WTC11 (cell line): ENCODE results near the gene AIFM2. TPM values are rescaled to one million over a fixed set of nuclear protein-coding genes. Genes with fewer than 3 reads are reported as not detected.

ENCODE experiments used
- ATAC-seq: fragments of 200-7000 bp; cut with Tn5 transposase; 2 replicates; pipeline ENCODE4 v1.10.0; 2021; ENCODE audit warnings: mild to moderate bottlenecking, moderate library complexity
- CTCF ChIA-PET: fragments of 300-600 bp; sonication (Branson Sonifier 250); formaldehyde crosslinking; loops from one replicate; lab custom pipeline; 2021; ENCODE audit warnings: antibody characterized with exemption; lab: Charles Lee
- POLR2A ChIA-PET: fragments of 350-600 bp; sonication (Branson Sonifier 250); formaldehyde crosslinking; loops from one replicate; lab custom pipeline; 2021; ENCODE audit warnings: antibody characterized with exemption; lab: Charles Lee
- DNase-seq: peaks from one replicate; pipeline ENCODE4 v3.0.0; 2021; ENCODE audit warnings: low spot score
- H3K27ac Mint-ChIP-seq: 2 replicates; pipeline ENCODE4 v1.8.0; 2021; ENCODE audit warnings: mixed read lengths
- H3K27me3 Mint-ChIP-seq: 2 replicates; pipeline ENCODE4 v1.8.0; 2021; ENCODE audit warnings: low read depth, mild to moderate bottlenecking, moderate library complexity, mixed read lengths
- H3K36me3 Mint-ChIP-seq: 2 replicates; pipeline ENCODE4 v1.8.0; 2021; ENCODE audit warnings: mixed read lengths
- H3K4me1 Mint-ChIP-seq: 2 replicates; pipeline ENCODE4 v1.8.0; 2022; ENCODE audit warnings: mixed read lengths
- H3K4me3 Mint-ChIP-seq: 2 replicates; pipeline ENCODE4 v1.8.0; 2021; ENCODE audit warnings: mild to moderate bottlenecking, moderate library complexity, mixed read lengths
- H3K9me3 Mint-ChIP-seq: 2 replicates; pipeline ENCODE4 v1.8.0; 2021; ENCODE audit warnings: mixed read lengths
- ESRRA ChIP-seq: sonication (generic); formaldehyde crosslinking; IDR thresholded peaks from 2 replicates; pipeline ENCODE4 v1.8.1; 2022; ENCODE audit warnings: mild to moderate bottlenecking, missing genetic modification reagents, borderline replicate concordance
- GABPB1 ChIP-seq: sonication (generic); formaldehyde crosslinking; IDR thresholded peaks from 2 replicates; pipeline ENCODE4 v1.8.1; 2023; ENCODE audit warnings: mild to moderate bottlenecking, missing genetic modification reagents
- IRF2 ChIP-seq: sonication (generic); formaldehyde crosslinking; IDR thresholded peaks from 2 replicates; pipeline ENCODE4 v1.8.0; 2022; ENCODE audit warnings: low read depth, missing genetic modification reagents, borderline replicate concordance
- JAZF1 ChIP-seq: fragments of 250-450 bp; sonication (Bioruptor Pico); IDR thresholded peaks from 2 replicates; pipeline ENCODE4 v1.9.0; 2021; ENCODE audit warnings: moderate library complexity, mild to moderate bottlenecking, inconsistent platforms
- JUN ChIP-seq: sonication (generic); formaldehyde crosslinking; IDR thresholded peaks from 2 replicates; pipeline ENCODE4 v1.8.0; 2023; ENCODE audit warnings: mild to moderate bottlenecking, missing genetic modification reagents
- MYBL2 ChIP-seq: sonication (generic); formaldehyde crosslinking; IDR thresholded peaks from 2 replicates; pipeline ENCODE4 v1.8.1; 2023; ENCODE audit warnings: mild to moderate bottlenecking, moderate library complexity, missing genetic modification reagents
- NFATC4 ChIP-seq: fragments of 250-450 bp; sonication (Bioruptor Pico); IDR thresholded peaks from 2 replicates; pipeline ENCODE4 v1.9.0; 2021; ENCODE audit warnings: mild to moderate bottlenecking
- NFE2L1 ChIP-seq: sonication (generic); formaldehyde crosslinking; IDR thresholded peaks from 2 replicates; pipeline ENCODE4 v1.8.1; 2023; ENCODE audit warnings: missing genetic modification reagents
- NR2C2 ChIP-seq: sonication (generic); formaldehyde crosslinking; IDR thresholded peaks from 2 replicates; pipeline ENCODE4 v1.8.0; 2022; ENCODE audit warnings: mild to moderate bottlenecking, missing genetic modification reagents
- RELA ChIP-seq: sonication (generic); formaldehyde crosslinking; IDR thresholded peaks from 2 replicates; pipeline ENCODE4 v1.8.1; 2022; ENCODE audit warnings: missing genetic modification reagents, mild to moderate bottlenecking, borderline replicate concordance
- SMAD3 ChIP-seq: sonication (generic); formaldehyde crosslinking; IDR thresholded peaks from 2 replicates; pipeline ENCODE4 v1.8.0; 2022; ENCODE audit warnings: missing genetic modification reagents, mild to moderate bottlenecking, borderline replicate concordance
- TCF7 ChIP-seq: sonication (generic); formaldehyde crosslinking; IDR thresholded peaks from 2 replicates; pipeline ENCODE4 v1.8.0; 2022; ENCODE audit warnings: mild to moderate bottlenecking, low read depth, missing genetic modification reagents, moderate library complexity
- ZNF138 ChIP-seq: sonication (generic); formaldehyde crosslinking; conservative IDR thresholded peaks from 2 replicates; pipeline ENCODE4 v1.8.1; 2022; ENCODE audit warnings: mild to moderate bottlenecking, moderate library complexity, missing genetic modification reagents
- ZNF232 ChIP-seq: sonication (generic); formaldehyde crosslinking; IDR thresholded peaks from 2 replicates; pipeline ENCODE4 v1.8.0; 2022; ENCODE audit warnings: mild to moderate bottlenecking, missing genetic modification reagents
- ZNF671 ChIP-seq: fragments of 250-450 bp; sonication (Bioruptor Pico); IDR thresholded peaks from 2 replicates; pipeline ENCODE4 v1.8.0; 2021; ENCODE audit warnings: mild to moderate bottlenecking
- total RNA-seq: library from RNA; stranded (reverse); gene quantifications from 3 replicates; pipeline ENCODE4 v1.2.3, GENCODE V29; 2021
- TF ChIP-seq, protein P1 (sequence below): fragments of 250-450 bp; sonication (Bioruptor Pico); IDR thresholded peaks from 2 replicates; pipeline ENCODE4 v1.9.0; 2021; ENCODE audit warnings: mild to moderate bottlenecking, borderline replicate concordance
- TF ChIP-seq, protein P2 (sequence below): sonication (generic); formaldehyde crosslinking; IDR thresholded peaks from 2 replicates; pipeline ENCODE4 v1.8.0; 2023; ENCODE audit warnings: missing genetic modification reagents
- TF ChIP-seq, protein P3 (sequence below): sonication (generic); formaldehyde crosslinking; IDR thresholded peaks from 2 replicates; pipeline ENCODE4 v1.8.0; 2022; ENCODE audit warnings: mild to moderate bottlenecking, missing genetic modification reagents
- TF ChIP-seq, protein P4 (sequence below): fragments of 250-450 bp; sonication (Bioruptor Pico); conservative IDR thresholded peaks from 2 replicates; pipeline ENCODE4 v1.9.0; 2021; ENCODE audit warnings: mild to moderate bottlenecking
- TF ChIP-seq, protein P5 (sequence below): sonication (generic); formaldehyde crosslinking; IDR thresholded peaks from 2 replicates; pipeline ENCODE4 v1.8.1; 2023; ENCODE audit warnings: mild to moderate bottlenecking, missing genetic modification reagents, borderline replicate concordance

Gene AIFM2
- total RNA-seq, 1 experiment from 2014 or later = 4.4 TPM

DNA sequence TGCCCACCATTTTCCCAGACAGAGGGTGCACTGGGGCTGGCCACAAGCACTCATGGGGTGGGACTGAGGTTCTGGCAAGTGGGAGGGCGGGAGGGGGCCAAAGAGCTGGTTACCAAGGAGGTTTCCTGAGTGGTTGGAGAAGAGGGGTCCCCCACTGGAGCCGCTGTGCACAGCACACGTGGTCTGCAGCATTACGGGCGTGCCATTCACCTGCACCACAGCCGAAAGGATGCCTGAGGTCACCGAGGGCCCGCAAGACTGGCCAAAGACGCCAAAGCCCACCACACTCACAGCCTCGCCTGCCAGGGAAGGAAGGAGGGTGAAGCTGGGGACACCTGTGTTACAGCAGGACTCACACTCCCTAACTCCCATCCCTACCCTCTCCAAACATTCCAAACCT is 9.9 kb upstream of the AIFM2 start (continued):
- TF ChIP-seq, protein P1, sequence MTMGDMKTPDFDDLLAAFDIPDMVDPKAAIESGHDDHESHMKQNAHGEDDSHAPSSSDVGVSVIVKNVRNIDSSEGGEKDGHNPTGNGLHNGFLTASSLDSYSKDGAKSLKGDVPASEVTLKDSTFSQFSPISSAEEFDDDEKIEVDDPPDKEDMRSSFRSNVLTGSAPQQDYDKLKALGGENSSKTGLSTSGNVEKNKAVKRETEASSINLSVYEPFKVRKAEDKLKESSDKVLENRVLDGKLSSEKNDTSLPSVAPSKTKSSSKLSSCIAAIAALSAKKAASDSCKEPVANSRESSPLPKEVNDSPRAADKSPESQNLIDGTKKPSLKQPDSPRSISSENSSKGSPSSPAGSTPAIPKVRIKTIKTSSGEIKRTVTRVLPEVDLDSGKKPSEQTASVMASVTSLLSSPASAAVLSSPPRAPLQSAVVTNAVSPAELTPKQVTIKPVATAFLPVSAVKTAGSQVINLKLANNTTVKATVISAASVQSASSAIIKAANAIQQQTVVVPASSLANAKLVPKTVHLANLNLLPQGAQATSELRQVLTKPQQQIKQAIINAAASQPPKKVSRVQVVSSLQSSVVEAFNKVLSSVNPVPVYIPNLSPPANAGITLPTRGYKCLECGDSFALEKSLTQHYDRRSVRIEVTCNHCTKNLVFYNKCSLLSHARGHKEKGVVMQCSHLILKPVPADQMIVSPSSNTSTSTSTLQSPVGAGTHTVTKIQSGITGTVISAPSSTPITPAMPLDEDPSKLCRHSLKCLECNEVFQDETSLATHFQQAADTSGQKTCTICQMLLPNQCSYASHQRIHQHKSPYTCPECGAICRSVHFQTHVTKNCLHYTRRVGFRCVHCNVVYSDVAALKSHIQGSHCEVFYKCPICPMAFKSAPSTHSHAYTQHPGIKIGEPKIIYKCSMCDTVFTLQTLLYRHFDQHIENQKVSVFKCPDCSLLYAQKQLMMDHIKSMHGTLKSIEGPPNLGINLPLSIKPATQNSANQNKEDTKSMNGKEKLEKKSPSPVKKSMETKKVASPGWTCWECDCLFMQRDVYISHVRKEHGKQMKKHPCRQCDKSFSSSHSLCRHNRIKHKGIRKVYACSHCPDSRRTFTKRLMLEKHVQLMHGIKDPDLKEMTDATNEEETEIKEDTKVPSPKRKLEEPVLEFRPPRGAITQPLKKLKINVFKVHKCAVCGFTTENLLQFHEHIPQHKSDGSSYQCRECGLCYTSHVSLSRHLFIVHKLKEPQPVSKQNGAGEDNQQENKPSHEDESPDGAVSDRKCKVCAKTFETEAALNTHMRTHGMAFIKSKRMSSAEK = no peak
- no peak for TF ChIP-seq SMAD3 (CRISPR knock-in tag)
- TF ChIP-seq RELA (CRISPR knock-in tag) = no peak
- no peak for TF ChIP-seq ZNF138 (CRISPR knock-in tag)
- no peak for TF ChIP-seq ESRRA (CRISPR knock-in tag)
- TF ChIP-seq MYBL2 (CRISPR knock-in tag) = no peak
- TF ChIP-seq, protein P2, sequence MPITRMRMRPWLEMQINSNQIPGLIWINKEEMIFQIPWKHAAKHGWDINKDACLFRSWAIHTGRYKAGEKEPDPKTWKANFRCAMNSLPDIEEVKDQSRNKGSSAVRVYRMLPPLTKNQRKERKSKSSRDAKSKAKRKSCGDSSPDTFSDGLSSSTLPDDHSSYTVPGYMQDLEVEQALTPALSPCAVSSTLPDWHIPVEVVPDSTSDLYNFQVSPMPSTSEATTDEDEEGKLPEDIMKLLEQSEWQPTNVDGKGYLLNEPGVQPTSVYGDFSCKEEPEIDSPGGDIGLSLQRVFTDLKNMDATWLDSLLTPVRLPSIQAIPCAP = no peak
- TF ChIP-seq NFE2L1 (CRISPR knock-in tag) = no peak
- TF ChIP-seq, protein P3, sequence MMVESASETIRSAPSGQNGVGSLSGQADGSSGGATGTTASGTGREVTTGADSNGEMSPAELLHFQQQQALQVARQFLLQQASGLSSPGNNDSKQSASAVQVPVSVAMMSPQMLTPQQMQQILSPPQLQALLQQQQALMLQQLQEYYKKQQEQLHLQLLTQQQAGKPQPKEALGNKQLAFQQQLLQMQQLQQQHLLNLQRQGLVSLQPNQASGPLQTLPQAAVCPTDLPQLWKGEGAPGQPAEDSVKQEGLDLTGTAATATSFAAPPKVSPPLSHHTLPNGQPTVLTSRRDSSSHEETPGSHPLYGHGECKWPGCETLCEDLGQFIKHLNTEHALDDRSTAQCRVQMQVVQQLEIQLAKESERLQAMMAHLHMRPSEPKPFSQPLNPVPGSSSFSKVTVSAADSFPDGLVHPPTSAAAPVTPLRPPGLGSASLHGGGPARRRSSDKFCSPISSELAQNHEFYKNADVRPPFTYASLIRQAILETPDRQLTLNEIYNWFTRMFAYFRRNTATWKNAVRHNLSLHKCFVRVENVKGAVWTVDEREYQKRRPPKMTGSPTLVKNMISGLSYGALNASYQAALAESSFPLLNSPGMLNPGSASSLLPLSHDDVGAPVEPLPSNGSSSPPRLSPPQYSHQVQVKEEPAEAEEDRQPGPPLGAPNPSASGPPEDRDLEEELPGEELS (CRISPR knock-in tag) = no peak

DNA sequence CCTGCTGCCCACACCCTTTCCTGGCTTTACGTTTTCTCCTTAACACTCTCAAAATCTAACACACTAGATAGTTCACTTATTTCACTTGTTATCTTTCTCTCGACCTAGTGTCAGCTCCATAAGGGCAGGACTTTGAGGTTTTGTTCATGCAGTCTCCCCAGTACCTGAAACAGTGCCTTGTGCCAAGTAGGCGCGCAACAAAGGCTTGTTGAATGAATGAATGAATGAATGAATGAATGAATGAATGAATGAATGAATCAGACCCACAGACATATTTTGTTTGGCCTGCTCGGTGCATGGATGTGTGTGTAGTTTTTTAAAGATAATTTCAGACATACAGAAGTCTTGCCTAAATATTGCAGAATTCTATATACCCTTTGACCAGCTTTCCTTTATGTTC is 7.7 kb upstream of the AIFM2 start:
- Mint-ChIP-seq H3K27ac (no peak overlapping the region), H3K36me3 (no peaks in the 10 kb centered on the region), H3K9me3 (no peaks in the 10 kb centered on the region), H3K27me3 (no peaks in the 10 kb centered on the region), H3K4me3 (no peak overlapping the region), H3K4me1 (peaks cover 13% of the 10 kb centered on the region)
- no peak for DNase-seq
- ChIA-PET POLR2A (interaction anchor here (0.9 kb wide), 1 partner anchor 17 kb away, joined by 3 read pairs; no protein-coding TSS in a partner anchor), CTCF (interaction anchor here (0.7 to 0.9 kb wide), 2 partner anchors 25 to 182 kb away, joined by 3 read pairs; no protein-coding TSS in a partner anchor)
- ATAC-seq = no peak
- TF ChIP-seq, protein P4, sequence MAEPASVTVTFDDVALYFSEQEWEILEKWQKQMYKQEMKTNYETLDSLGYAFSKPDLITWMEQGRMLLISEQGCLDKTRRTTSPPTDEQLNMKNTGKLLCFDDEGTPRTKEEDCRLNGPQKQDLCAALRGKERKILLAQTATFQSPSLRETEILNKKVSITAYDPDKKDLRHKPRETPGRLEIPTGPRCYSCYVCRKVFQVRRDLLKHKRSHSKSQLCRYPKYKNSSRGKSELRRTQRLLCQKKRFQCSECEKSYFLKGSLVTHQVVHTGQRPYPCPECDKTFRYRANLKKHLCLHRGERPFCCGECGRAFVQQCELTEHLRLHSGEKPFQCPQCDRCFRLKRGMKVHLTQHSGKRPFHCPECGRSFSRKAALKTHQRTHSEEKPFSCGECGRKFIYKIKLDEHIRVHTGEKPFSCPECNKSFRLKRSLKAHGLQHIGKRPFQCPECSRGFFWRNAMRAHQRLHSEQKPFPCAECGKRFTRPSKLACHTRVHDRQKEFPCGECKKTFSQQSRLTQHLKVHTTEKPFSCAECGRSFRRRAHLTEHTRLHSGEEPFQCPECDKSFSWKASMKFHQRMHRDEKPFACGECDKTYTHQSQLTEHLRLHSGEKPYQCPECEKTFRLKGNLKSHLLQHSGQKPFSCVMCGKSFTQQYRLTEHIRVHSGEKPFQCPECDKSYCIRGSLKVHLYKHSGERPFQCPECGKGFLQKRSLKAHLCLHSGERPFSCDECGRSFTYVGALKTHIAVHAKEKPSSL = no peak
- no peak for TF ChIP-seq GABPB1 (CRISPR knock-in tag)
- no peak for TF ChIP-seq JUN
- no peak for TF ChIP-seq JAZF1
- TF ChIP-seq ZNF671 (CRISPR knock-in tag) = no peak
- TF ChIP-seq TCF7 (CRISPR knock-in tag) = no peak
- no peak for TF ChIP-seq NR2C2 (CRISPR knock-in tag)
- TF ChIP-seq, protein P5, sequence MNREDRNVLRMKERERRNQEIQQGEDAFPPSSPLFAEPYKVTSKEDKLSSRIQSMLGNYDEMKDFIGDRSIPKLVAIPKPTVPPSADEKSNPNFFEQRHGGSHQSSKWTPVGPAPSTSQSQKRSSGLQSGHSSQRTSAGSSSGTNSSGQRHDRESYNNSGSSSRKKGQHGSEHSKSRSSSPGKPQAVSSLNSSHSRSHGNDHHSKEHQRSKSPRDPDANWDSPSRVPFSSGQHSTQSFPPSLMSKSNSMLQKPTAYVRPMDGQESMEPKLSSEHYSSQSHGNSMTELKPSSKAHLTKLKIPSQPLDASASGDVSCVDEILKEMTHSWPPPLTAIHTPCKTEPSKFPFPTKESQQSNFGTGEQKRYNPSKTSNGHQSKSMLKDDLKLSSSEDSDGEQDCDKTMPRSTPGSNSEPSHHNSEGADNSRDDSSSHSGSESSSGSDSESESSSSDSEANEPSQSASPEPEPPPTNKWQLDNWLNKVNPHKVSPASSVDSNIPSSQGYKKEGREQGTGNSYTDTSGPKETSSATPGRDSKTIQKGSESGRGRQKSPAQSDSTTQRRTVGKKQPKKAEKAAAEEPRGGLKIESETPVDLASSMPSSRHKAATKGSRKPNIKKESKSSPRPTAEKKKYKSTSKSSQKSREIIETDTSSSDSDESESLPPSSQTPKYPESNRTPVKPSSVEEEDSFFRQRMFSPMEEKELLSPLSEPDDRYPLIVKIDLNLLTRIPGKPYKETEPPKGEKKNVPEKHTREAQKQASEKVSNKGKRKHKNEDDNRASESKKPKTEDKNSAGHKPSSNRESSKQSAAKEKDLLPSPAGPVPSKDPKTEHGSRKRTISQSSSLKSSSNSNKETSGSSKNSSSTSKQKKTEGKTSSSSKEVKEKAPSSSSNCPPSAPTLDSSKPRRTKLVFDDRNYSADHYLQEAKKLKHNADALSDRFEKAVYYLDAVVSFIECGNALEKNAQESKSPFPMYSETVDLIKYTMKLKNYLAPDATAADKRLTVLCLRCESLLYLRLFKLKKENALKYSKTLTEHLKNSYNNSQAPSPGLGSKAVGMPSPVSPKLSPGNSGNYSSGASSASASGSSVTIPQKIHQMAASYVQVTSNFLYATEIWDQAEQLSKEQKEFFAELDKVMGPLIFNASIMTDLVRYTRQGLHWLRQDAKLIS (CRISPR knock-in tag) = no peak
- no peak for TF ChIP-seq ZNF232 (CRISPR knock-in tag)
- no peak for TF ChIP-seq NFATC4
- TF ChIP-seq, protein P1 = no peak
- TF ChIP-seq IRF2 (CRISPR knock-in tag) = no peak
- no peak for TF ChIP-seq NFE2L1 (CRISPR knock-in tag)
